Muscle layer of colon (tissue), 2 donors: ENCODE measurements around the gene CA9.

Experiments
- H3K27ac ChIP-seq: one replicate; pipeline ENCODE4 v1.7.0; 2013; ENCODE audit warnings: low read depth, mild to moderate bottlenecking, low read length, moderate library complexity
- H3K27me3 ChIP-seq, 2 donors: one replicate each; pipeline ENCODE4 v1.7.0; 2013; ENCODE audit warnings: low read length in 2 of 2, mild to moderate bottlenecking in 2 of 2; ENCODE audit not compliant: insufficient read depth in 2 of 2, control insufficient read depth in 1 of 2
- H3K36me3 ChIP-seq: one replicate; pipeline ENCODE4 v1.7.0; 2013; ENCODE audit warnings: mild to moderate bottlenecking, low read length; ENCODE audit not compliant: insufficient read depth
- H3K4me1 ChIP-seq: one replicate; pipeline ENCODE4 v1.7.0; 2013; ENCODE audit warnings: mild to moderate bottlenecking, low read length; ENCODE audit not compliant: insufficient read depth
- H3K4me3 ChIP-seq, 2 donors: one replicate each; pipeline ENCODE4 v1.7.0; 2013; ENCODE audit warnings: low read length in 2 of 2, low read depth in 1 of 2, mild to moderate bottlenecking in 1 of 2, moderate library complexity in 1 of 2
- H3K9ac ChIP-seq: one replicate; pipeline ENCODE4 v1.7.0; 2013; ENCODE audit warnings: low read length
- H3K9me3 ChIP-seq: one replicate; pipeline ENCODE4 v1.7.0; 2013; ENCODE audit warnings: mild to moderate bottlenecking, low read length
- donor health status: abdominal sarcoma.
- donor health status: Adenocarcinoma of cecum.

CA9 gene

DNA sequence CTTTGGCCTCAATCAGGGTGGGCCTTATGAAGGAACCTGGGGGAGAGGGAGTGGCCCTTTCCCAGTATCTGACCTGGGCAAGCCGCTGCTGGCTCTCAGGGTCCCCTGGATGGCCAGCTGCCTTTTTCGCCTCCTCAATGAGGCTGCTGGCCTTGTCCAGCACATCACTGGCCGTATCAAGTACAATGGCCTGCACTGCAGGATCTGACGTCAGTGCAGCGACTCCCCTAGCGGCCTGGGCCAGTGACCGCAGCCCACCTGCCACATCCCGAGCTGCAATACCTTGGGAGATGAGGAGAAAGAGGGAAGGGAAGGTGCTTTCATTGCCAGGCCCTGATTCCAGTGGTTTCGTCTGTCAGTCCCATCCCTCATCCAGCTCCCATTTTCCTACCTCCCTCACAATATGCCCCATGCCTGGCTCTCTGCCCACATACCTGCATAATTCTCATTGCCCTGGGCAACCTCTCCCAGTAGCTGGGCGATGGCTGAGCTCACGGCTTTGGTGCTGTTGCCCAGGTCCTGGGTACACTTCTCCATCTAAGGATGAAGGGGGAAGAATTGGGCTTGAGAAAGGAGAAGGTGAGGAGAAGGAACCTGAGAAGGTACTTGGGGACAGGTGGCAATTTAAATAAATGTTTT is 39.2 kb downstream of the CA9 start:
- Histone ChIP-seq H3K9ac (no peak overlapping the region), H3K4me1 (no peaks in the 10 kb centered on the region), H3K36me3 (peaks cover 91% of the 10 kb centered on the region), H3K27ac (no peak overlapping the region), H3K27me3 (no peaks in the 10 kb centered on the region), H3K9me3 (no peaks in the 10 kb centered on the region), H3K4me3 (no peak overlapping the region)

DNA sequence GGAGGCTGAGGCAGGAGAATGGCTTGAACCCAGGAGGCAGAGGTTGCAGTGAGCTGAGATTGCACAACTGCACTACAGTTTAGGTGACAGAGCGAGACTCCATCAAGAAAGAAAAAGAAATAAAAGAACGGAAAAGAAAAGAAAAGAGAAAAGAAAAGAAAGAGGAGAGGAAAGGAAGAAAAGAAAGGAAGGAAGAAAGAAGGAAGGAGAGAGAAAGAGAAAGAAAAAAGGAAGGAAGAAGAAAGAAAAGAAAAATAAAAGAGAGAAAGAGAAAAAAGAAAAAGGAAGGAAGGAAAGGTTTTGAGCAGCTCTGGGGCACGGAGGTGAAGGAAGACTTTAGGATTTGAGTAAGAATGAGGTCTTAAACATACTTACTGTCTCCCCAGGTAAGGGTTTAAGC is 39.9 kb downstream of the CA9 start:
- H3K9me3 ChIP-seq, result no peaks in the 10 kb centered on the region
- H3K27ac ChIP-seq, result no peak overlapping the region
- peaks cover 91% of the 10 kb centered on the region for H3K36me3 ChIP-seq
- H3K4me1 ChIP-seq, result no peaks in the 10 kb centered on the region
- H3K27me3 ChIP-seq, result no peaks in the 10 kb centered on the region
- H3K9ac ChIP-seq, result no peak overlapping the region
- no peak overlapping the region for H3K4me3 ChIP-seq

DNA sequence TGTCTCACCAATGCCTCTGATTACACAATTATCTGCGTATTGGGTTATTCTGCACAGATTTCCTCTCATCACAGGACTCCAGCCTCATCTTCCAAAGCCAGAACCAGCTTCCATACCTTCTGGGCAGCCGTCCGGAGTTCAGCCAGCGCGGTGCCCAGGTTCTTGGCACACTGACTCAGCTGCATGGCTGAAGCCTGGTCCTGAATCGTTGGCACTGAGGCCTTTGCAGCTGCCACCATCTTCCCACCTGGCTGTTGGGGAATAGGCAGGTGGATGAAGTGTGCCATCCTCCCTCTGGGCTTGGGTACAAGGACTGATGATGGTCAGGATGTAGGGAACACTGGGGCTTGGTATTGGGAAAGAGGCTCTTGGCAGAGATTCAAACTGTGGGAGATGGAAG is 40.4 kb downstream of the CA9 start:
- Histone ChIP-seq H3K36me3 (peaks cover 91% of the 10 kb centered on the region), H3K4me1 (no peaks in the 10 kb centered on the region), H3K9me3 (no peaks in the 10 kb centered on the region), H3K4me3 (no peak overlapping the region), H3K27ac (no peak overlapping the region), H3K9ac (no peak overlapping the region), H3K27me3 (no peaks in the 10 kb centered on the region)

DNA sequence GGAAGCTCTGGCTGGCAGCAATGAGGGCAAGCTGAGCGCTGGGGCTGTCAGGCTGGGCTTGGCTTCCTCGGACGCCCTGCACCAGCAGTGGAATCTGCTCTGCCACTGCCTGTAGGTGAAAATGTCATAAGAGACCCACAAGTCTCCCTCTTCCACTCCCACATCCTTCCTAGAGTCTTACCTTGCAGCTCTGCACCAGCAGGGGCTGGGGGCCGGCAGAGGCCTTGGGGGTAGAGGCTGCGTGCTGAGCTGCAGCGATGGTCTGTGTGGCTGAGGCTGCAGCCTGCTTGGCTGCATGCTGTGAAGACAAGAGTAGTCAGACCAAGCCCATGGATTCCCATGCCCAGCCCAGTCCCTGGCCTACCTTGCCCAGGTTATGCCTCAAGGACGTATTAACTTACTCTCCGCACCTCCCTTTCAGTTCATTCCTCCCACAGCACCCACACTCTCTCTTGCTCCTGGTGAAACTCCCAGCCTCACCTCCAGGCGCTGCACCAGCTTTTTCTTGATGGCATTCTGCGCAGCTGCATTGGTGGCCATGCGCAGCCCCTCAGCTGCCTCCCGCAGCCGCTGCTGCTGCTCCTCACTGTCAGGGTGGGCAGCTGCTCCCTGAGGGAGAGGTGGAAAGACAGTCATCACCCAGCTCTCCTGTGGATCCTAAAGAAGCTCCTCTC is 41.0 kb downstream of the CA9 start:
- H3K4me1 ChIP-seq, result no peaks in the 10 kb centered on the region
- H3K27me3 ChIP-seq, result no peaks in the 10 kb centered on the region
- no peak overlapping the region for H3K9ac ChIP-seq
- no peak overlapping the region for H3K4me3 ChIP-seq
- no peak overlapping the region for H3K27ac ChIP-seq
- peaks cover 94% of the 10 kb centered on the region for H3K36me3 ChIP-seq
- H3K9me3 ChIP-seq, result no peaks in the 10 kb centered on the region

DNA sequence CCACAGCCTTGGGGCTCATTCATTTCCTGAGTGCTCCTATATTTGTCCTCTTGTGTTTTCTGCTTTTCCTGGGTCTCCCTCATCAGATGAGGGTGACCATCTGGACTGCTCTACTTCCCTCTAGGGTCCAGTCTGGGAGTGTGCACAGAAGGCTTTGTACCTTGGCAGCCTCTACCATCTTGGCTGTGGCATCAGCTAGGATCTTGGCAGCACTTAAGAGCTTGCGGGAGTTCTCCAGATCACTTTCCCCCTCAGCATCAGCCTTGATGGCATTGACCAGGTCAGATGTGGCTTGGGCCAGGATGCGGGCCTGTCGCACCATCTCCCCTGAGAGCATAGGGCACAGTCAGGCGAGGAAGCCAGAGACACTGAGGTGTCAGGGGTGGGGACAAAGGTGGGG is 42.5 kb downstream of the CA9 start:
- H3K27ac ChIP-seq, result no peak overlapping the region
- H3K27me3 ChIP-seq, result no peaks in the 10 kb centered on the region
- H3K4me1 ChIP-seq, result no peaks in the 10 kb centered on the region
- peaks cover 99% of the 10 kb centered on the region for H3K36me3 ChIP-seq
- H3K4me3 ChIP-seq, result no peak overlapping the region
- H3K9ac ChIP-seq, result no peak overlapping the region
- no peaks in the 10 kb centered on the region for H3K9me3 ChIP-seq

DNA sequence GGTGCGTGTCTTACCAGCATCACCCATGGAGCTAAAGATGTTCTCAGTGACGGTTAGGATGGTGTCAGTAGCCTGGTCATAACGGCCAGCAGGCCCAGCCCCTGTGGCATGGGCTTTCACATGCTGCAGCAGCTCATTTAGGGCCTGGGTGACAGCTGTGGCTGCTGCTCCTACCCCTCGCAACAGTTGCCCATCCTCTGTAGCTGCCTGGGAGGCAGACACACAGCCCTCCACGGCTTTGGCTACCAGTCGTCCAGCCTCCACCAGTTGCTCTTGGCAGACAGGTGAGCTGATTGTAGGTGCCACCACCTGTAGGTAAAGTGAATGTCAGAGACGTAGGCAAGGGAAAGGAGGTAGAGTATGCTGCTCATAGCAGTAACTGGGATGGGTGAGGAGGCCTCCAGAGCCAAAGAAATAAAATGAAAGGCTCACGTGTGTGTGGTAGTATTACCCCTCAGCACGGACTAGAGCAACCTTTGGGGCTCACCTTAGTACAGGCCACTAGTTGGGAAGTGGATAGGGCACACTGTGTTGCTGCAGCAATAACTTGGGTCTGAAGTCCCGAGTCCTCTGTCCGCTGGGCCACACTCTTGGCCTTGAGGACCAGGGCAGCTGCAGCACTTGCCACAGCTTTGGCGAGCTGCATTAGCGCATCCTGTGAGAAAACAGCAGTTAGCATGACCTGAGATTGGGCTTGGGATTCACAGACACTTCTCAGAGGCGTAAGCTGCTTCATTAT is 43.6 kb downstream of the CA9 start:
- Histone ChIP-seq H3K9me3 (no peaks in the 10 kb centered on the region), H3K36me3 (peaks cover 99% of the 10 kb centered on the region), H3K4me3 (no peak overlapping the region), H3K9ac (no peak overlapping the region), H3K4me1 (no peaks in the 10 kb centered on the region), H3K27me3 (no peaks in the 10 kb centered on the region), H3K27ac (no peak overlapping the region)

DNA sequence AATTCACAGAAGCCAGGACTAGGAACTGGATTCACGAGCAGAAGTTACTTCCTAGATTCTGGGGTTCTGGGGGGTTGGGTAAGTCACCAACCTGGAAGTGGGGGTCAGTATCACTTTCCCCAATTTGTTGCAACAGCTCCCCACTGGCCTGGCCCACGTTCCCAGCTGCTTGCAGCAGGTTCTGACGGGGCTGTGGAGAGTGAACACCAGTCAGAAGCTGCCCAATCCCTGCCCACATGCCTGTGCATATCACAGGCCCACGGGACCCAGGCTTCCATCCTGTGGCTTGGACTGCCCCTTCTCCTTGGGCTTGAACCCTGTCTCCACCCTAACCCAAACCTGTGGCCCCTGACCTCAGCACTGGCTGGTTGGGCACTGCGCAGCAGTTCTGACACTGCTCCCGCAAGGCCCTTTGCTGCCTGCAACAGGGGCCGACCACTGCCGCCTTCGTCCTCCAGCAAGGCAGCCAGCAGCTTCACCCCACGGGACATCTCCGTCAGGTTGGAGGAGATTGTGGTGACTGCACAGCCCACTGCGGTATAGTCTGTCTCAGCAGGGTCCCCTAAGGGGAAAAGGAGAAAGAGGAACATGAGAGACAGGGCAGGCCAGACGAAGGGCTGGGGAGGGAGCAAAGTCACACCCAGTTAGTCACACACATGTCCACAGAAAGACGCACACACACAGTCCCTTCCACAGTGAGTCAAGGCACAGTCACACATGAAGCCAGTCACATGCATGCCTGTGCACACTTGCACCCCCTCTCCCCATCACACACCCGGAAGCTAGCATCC is 45.2 kb downstream of the CA9 start:
- no peaks in the 10 kb centered on the region for H3K4me1 ChIP-seq
- H3K4me3 ChIP-seq, result no peak overlapping the region
- H3K27me3 ChIP-seq, result no peaks in the 10 kb centered on the region
- H3K9ac ChIP-seq, result no peak overlapping the region
- no peaks in the 10 kb centered on the region for H3K9me3 ChIP-seq
- H3K27ac ChIP-seq, result no peak overlapping the region
- H3K36me3 ChIP-seq, result peaks cover 99% of the 10 kb centered on the region

DNA sequence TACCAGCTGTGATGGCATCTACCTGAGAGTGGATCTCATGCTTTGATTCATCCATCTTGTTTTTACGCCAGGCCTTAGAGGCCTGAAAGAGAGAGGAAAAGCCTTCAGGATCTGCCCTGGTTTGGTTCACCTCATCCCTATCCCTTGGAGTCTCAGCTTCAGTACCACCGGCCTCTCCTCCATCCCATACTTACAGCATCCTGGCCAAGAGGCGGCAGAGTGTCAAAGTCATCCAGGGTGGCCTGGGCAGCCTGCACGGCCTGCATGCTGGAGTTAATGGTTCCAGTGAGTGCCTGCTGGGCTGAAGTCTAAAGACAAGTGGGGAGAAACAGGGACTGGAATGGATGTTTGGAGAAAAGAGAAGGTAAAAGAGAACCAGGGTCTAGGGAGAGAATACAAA is 45.8 kb downstream of the CA9 start:
- Histone ChIP-seq H3K4me3 (no peak overlapping the region), H3K27ac (no peak overlapping the region), H3K4me1 (no peaks in the 10 kb centered on the region), H3K36me3 (peaks cover 99% of the 10 kb centered on the region), H3K9ac (no peak overlapping the region), H3K27me3 (no peaks in the 10 kb centered on the region), H3K9me3 (no peaks in the 10 kb centered on the region)

DNA sequence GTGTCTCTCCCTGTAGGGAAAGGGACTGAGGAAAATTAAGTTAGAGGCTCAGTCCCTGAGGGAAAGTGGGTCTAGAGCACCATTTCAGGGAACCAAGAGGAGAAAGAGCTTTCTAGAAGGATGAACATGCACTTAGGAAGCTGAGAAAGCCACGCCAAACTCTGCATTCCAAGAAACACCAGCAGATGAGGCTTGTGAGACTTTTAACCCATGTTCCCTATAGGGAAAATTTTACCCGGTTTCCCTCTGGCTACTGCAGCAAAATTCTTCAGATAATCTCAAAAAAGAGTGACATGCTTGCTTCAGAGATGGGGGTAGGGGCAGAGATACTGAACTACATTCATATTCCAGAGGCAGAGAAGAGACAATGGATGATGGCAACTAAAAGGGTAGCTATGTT is 49.7 kb downstream of the CA9 start:
- no peak overlapping the region for H3K9ac ChIP-seq
- H3K27ac ChIP-seq, result no peak overlapping the region
- peaks cover 29% of the 10 kb centered on the region for H3K4me1 ChIP-seq
- no peaks in the 10 kb centered on the region for H3K27me3 ChIP-seq
- peaks cover 78% of the 10 kb centered on the region for H3K36me3 ChIP-seq
- no peaks in the 10 kb centered on the region for H3K9me3 ChIP-seq
- no peak overlapping the region for H3K4me3 ChIP-seq

DNA sequence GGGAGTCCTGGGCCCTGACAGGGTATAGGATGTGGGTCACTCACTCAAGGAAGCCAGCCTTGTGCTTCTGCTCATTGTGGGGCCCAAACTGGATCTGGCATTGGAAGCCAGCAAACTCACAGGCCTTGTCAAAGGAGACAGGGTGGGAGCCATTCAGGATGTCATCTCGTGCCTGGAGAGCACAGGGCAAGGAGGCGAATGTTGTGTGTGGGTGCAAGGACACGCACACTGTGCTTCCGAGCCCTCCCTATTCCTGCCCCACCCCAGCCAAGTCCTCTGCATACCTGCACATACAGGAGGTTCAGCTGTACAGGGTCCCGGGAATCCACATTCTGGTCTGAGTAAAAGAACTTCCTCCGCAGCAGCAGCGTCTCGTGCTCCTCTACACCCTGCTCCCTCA is 50.2 kb downstream of the CA9 start:
- H3K36me3 ChIP-seq, result peaks cover 73% of the 10 kb centered on the region
- H3K4me1 ChIP-seq, result peaks cover 34% of the 10 kb centered on the region
- H3K9ac ChIP-seq, result no peak overlapping the region
- H3K4me3 ChIP-seq, result no peak overlapping the region
- H3K27ac ChIP-seq, result no peak overlapping the region
- H3K9me3 ChIP-seq, result no peaks in the 10 kb centered on the region
- H3K27me3 ChIP-seq, result no peaks in the 10 kb centered on the region

DNA sequence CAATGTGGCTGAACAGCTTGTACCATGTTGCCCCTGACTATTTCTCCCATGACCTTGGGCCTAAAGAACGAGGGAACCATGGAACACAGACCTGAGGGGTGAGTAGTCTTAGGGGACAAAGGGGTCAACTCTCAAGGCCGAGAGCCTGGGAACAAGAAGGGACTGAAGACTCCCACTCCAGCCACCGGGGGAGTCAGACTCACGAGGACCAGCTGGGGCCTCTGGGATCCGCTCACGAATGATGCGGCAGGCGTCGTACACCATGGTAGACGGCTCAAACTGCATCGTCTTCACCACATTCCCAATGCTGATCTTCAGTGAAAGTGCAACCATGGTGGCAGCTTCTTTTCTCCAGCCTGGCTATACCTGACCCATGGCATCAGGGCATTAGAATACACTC is 51.6 kb downstream of the CA9 start:
- Histone ChIP-seq H3K27ac (no peak overlapping the region), H3K9ac (no peak overlapping the region), H3K36me3 (peaks cover 58% of the 10 kb centered on the region), H3K27me3 (no peaks in the 10 kb centered on the region), H3K4me3 (no peak overlapping the region), H3K4me1 (peaks cover 48% of the 10 kb centered on the region), H3K9me3 (no peaks in the 10 kb centered on the region)
